ENCODE results near the gene DDX60.
"Not testable (repeated sequence)": the region's sequence is repeated elsewhere in the genome, so short reads cannot be mapped to it uniquely, and the experiment has no call there.

DDX60 gene

GRCh38 chr4:168218645-168219044 lies 99.9 kb downstream of the DDX60 start:
- no peak for DNase-seq (ENCODE audit: extremely low read depth in 1 of 2, low read depth in 1 of 2)

- not testable (repeated sequence) for DNase-seq (ENCODE audit: extremely low read depth in 1 of 2, low read depth in 1 of 2)
These were observed 105.0 kb downstream of the DDX60 start for GRCh38 chr4:168213511-168213910.

GRCh38 chr4:168212656-168213055 lies 105.9 kb downstream of the DDX60 start:
- DNase-seq (ENCODE audit: extremely low read depth in 1 of 2, low read depth in 1 of 2): no peak

- DNase-seq (ENCODE audit: extremely low read depth in 1 of 2, low read depth in 1 of 2): no peak
These were observed 109.5 kb downstream of the DDX60 start for GRCh38 chr4:168208957-168209614.

GRCh38 chr4:168203233-168203911 lies 115.2 kb downstream of the DDX60 start:
- no peak for DNase-seq (ENCODE audit: extremely low read depth in 1 of 2, low read depth in 1 of 2)

- no peak for DNase-seq (ENCODE audit: extremely low read depth in 1 of 2, low read depth in 1 of 2)
These were observed 117.9 kb downstream of the DDX60 start for GRCh38 chr4:168200685-168201084.

- DNase-seq (ENCODE audit: extremely low read depth in 1 of 2, low read depth in 1 of 2): no peak
These were observed 119.1 kb downstream of the DDX60 start for GRCh38 chr4:168199260-168199957.

- DNase-seq (ENCODE audit: extremely low read depth in 1 of 2, low read depth in 1 of 2): no peak
These were observed 120.6 kb downstream of the DDX60 start for GRCh38 chr4:168197926-168198325.

- DNase-seq (ENCODE audit: extremely low read depth in 1 of 2, low read depth in 1 of 2): no peak
These were observed 129.8 kb downstream of the DDX60 start for GRCh38 chr4:168188754-168189153.

- no peak for DNase-seq (ENCODE audit: extremely low read depth in 1 of 2, low read depth in 1 of 2)
These were observed 134.6 kb downstream of the DDX60 start for GRCh38 chr4:168183717-168184571.

GRCh38 chr4:168177546-168178149 lies 140.9 kb downstream of the DDX60 start:
- no peak for DNase-seq (ENCODE audit: extremely low read depth in 1 of 2, low read depth in 1 of 2)

- no peak for DNase-seq (ENCODE audit: extremely low read depth in 1 of 2, low read depth in 1 of 2)
These were observed 144.2 kb downstream of the DDX60 start for GRCh38 chr4:168174308-168174707.

GRCh38 chr4:168167714-168168284 lies 150.8 kb downstream of the DDX60 start:
- DNase-seq (ENCODE audit: extremely low read depth in 1 of 2, low read depth in 1 of 2): no peak
